Measurements from ENCODE around the gene PRPF40B.
A peak's percentile ranks its signal among the peaks of the same experiment; 100 is the strongest.

Gene PRPF40B

GRCh38 chr12:49635656-49636055 is 12.3 kb downstream of the PRPF40B start:
- no peak for DNase-seq (ENCODE audit: low read depth in 2 of 2)

- no peak for DNase-seq (ENCODE audit: low read depth in 2 of 2)
Observed at GRCh38 chr12:49636574-49636973, 13.2 kb downstream of the PRPF40B start.

GRCh38 chr12:49636979-49637755 is 13.8 kb downstream of the PRPF40B start:
- peak; percentile 28 to 38 for DNase-seq (ENCODE audit: low read depth in 2 of 2)

GRCh38 chr12:49641748-49642369 is 18.5 kb downstream of the PRPF40B start:
- no peak for DNase-seq (ENCODE audit: low read depth in 2 of 2)

- DNase-seq (ENCODE audit: low read depth in 2 of 2): no peak
Observed at GRCh38 chr12:49642370-49642802, 19.0 kb downstream of the PRPF40B start.

- no peak for DNase-seq (ENCODE audit: low read depth in 2 of 2)
Observed at GRCh38 chr12:49643135-49643534, 19.8 kb downstream of the PRPF40B start.

- no peak for DNase-seq (ENCODE audit: low read depth in 2 of 2)
Observed at GRCh38 chr12:49643961-49644619, 20.7 kb downstream of the PRPF40B start.

- DNase-seq (ENCODE audit: low read depth in 2 of 2): peak; percentile 65 to 71
Observed at GRCh38 chr12:49644620-49644994, 21.2 kb downstream of the PRPF40B start.

- DNase-seq (ENCODE audit: low read depth in 2 of 2): no peak
Observed at GRCh38 chr12:49645146-49646039, 22.0 kb downstream of the PRPF40B start.

- DNase-seq (ENCODE audit: low read depth in 2 of 2): no peak
Observed at GRCh38 chr12:49646331-49646830, 23.0 kb downstream of the PRPF40B start.

GRCh38 chr12:49646871-49647654 is 23.7 kb downstream of the PRPF40B start:
- no peak for DNase-seq (ENCODE audit: low read depth in 2 of 2)

GRCh38 chr12:49647827-49648711 is 24.7 kb downstream of the PRPF40B start:
- DNase-seq (ENCODE audit: low read depth in 2 of 2): no peak

- no peak for DNase-seq (ENCODE audit: low read depth in 2 of 2)
Observed at GRCh38 chr12:49648712-49649003, 25.3 kb downstream of the PRPF40B start.

GRCh38 chr12:49649445-49649844 is 26.1 kb downstream of the PRPF40B start:
- no peak for DNase-seq (ENCODE audit: low read depth in 2 of 2)

GRCh38 chr12:49649892-49650291 is 26.5 kb downstream of the PRPF40B start:
- DNase-seq (ENCODE audit: low read depth in 2 of 2): no peak

- no peak for DNase-seq (ENCODE audit: low read depth in 2 of 2)
Observed at GRCh38 chr12:49651855-49652254, 28.5 kb downstream of the PRPF40B start.

GRCh38 chr12:49652921-49653520 is 29.7 kb downstream of the PRPF40B start:
- DNase-seq (ENCODE audit: low read depth in 2 of 2): no peak

GRCh38 chr12:49654715-49655114 is 31.4 kb downstream of the PRPF40B start:
- no peak for DNase-seq (ENCODE audit: low read depth in 2 of 2)

GRCh38 chr12:49655595-49656236 is 32.4 kb downstream of the PRPF40B start:
- DNase-seq (ENCODE audit: low read depth in 2 of 2): no peak
